ENCODE data around the gene SRSF12. TPM values are rescaled to one million over a fixed set of nuclear protein-coding genes. Genes with fewer than 3 reads are reported as not detected.

The SRSF12 gene
- total and polyA plus RNA-seq, 9 of the 15 experiments (the other 6 are each of a cell fraction or from before 2014, with no cell fraction given), result not detected

GRCh38 chr6:89162047-89162371 is 44.1 kb upstream of the SRSF12 start:
- H3K4me3 ChIP-seq, result no peak overlapping the region
- no peaks in the 10 kb centered on the region for H3K9me1 ChIP-seq (ENCODE audit: control insufficient read depth, insufficient read depth, low read length)
- H3K4me2 ChIP-seq (ENCODE audit: insufficient read depth, low read length), result no peak overlapping the region
- no peak overlapping the region for H3K9ac ChIP-seq (ENCODE audit: insufficient read depth in 1 of 2, low read depth in 2 of 2, low read length in 2 of 2)
- H3K4me1 ChIP-seq (replicated peaks in 1 of 2; ENCODE audit: control insufficient read depth in 2 of 2, insufficient read depth in 2 of 2, low read length in 2 of 2), result no peaks in the 10 kb centered on the region
- no peaks in the 10 kb centered on the region for H3K9me3 ChIP-seq (replicated peaks; ENCODE audit: control insufficient read depth, insufficient read depth, low read depth, low read length)
- no peaks in the 10 kb centered on the region for H3K36me3 ChIP-seq (ENCODE audit: control insufficient read depth, insufficient read depth, low read length)
- in situ Hi-C loops (cut with MboI), result no loop called here
- 12% methylated on average over 4 of the region's 4 CpGs for WGBS (ENCODE audit: insufficient coverage, low coverage, missing lambda C conversion rate)
- H2AFZ ChIP-seq (ENCODE audit: low read depth, low read length), result no peak overlapping the region
- H3K79me2 ChIP-seq (ENCODE audit: control insufficient read depth, insufficient read depth, low read length), result no peaks in the 10 kb centered on the region
- H3K27ac ChIP-seq (ENCODE audit: extremely low read depth, low read depth, low read length), result no peak overlapping the region
- peaks cover 4 to 14% of the 10 kb centered on the region in 2 experiments; a peak in 4 of 5 replicates for H3K27me3 ChIP-seq (ENCODE audit: control insufficient read depth in 2 of 2, insufficient read depth in 2 of 2, low read length in 2 of 2)
- intact Hi-C loops (cut with micrococcal nuclease), result no loop called here
- ChIA-PET CTCF (ENCODE audit: low intra/inter-chr PET ratio) (no interaction called here), POLR2A (interaction anchor here (0.6 kb wide), 1 partner anchor 245 kb away, joined by 4 read pairs; no protein-coding TSS in a partner anchor)
- no peaks in the 10 kb centered on the region for H4K20me1 ChIP-seq (replicated peaks; ENCODE audit: control insufficient read depth, insufficient read depth, low read length)
- ATAC-seq (no peak), FAIRE-seq (no peak), DNase-seq (ENCODE audit: extremely low read depth in 1 of 4, low spot score in 3 of 4) (no peak)
- TF ChIP-seq JUNB (CRISPR knock-in tag; conservative IDR thresholded peaks at IDR 0.05) (no peak), NFE2 (IDR thresholded peaks at IDR 0.05; ENCODE audit: low read depth) (no peak), SMAD2 (IDR thresholded peaks at IDR 0.05; ENCODE audit: low read depth, low read length) (no peak), MBD2 (IDR thresholded peaks at IDR 0.05; ENCODE audit: borderline replicate concordance, low read depth) (no peak), NFRKB (IDR thresholded peaks at IDR 0.05; ENCODE audit: low read depth) (no peak), LCOR (CRISPR knock-in tag; IDR thresholded peaks at IDR 0.05) (no peak), STAT5A (IDR thresholded peaks at IDR 0.05; ENCODE audit: borderline replicate concordance, low read length) (no peak)
- BruUV-seq (replicated peaks), result no TSS peak

Measured in K562 (cell line).